Measurements from ENCODE around the gene SMIM10. TPM values are rescaled to one million over a fixed set of nuclear protein-coding genes. Genes with fewer than 3 reads are reported as not detected.
"Not testable (repeated sequence)": the region's sequence is repeated elsewhere in the genome, so short reads cannot be mapped to it uniquely, and the experiment has no call there.

SMIM10 gene
- total and polyA plus RNA-seq, 4 donors, result 4.0 to 6.6 (median 5.7) TPM

DNA sequence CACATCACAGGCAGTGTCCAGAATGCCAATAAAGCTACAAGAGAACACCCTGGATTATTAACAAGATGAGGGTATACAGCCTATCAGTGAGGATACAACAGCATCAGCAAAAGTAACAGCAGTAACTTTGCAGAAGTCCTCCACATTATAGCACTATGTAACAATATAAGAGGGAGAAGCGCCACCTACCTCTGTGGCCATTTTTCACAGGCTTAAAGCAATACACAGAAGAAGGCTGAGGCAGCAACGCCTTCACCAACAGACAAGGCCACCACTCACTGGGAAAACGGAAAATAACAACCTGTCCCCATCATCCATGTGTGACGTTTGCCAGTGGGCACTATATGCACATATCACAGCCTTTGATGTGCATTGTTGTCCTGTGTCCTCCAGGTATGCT is 19.0 kb downstream of the SMIM10 start:
- Histone ChIP-seq H3K36me3 (ENCODE audit: control insufficient read depth in 4 of 4, insufficient read depth in 4 of 4, low read length in 4 of 4) (no peaks in the 10 kb centered on the region), H3K4me3 (no peak overlapping the region), H3K27me3 (ENCODE audit: control insufficient read depth in 3 of 3, insufficient read depth in 3 of 3, low read length in 2 of 3) (peaks cover 0 to 25% (median 4%) of the 10 kb centered on the region in 3 donors), H3K9me3 (ENCODE audit: control insufficient read depth in 4 of 4, insufficient read depth in 3 of 4, low read length in 3 of 4) (no peaks in the 10 kb centered on the region), H3K4me1 (ENCODE audit: control insufficient read depth in 5 of 5, insufficient read depth in 5 of 5, low read length in 5 of 5) (peaks cover 0 to 4% (median 0%) of the 10 kb centered on the region in 5 donors), H3K9ac (ENCODE audit: insufficient read depth in 1 of 2, low read length in 2 of 2) (no peak overlapping the region), H3K27ac (ENCODE audit: low read depth in 1 of 2, low read length in 1 of 2) (no peak overlapping the region)
- WGBS, 2 donors, result 49 to 85% methylated on average over 4 of the region's 4 CpGs
- TF ChIP-seq, protein P1, sequence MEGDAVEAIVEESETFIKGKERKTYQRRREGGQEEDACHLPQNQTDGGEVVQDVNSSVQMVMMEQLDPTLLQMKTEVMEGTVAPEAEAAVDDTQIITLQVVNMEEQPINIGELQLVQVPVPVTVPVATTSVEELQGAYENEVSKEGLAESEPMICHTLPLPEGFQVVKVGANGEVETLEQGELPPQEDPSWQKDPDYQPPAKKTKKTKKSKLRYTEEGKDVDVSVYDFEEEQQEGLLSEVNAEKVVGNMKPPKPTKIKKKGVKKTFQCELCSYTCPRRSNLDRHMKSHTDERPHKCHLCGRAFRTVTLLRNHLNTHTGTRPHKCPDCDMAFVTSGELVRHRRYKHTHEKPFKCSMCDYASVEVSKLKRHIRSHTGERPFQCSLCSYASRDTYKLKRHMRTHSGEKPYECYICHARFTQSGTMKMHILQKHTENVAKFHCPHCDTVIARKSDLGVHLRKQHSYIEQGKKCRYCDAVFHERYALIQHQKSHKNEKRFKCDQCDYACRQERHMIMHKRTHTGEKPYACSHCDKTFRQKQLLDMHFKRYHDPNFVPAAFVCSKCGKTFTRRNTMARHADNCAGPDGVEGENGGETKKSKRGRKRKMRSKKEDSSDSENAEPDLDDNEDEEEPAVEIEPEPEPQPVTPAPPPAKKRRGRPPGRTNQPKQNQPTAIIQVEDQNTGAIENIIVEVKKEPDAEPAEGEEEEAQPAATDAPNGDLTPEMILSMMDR (IDR thresholded peaks at IDR 0.05; ENCODE audit: control extremely low read depth, extremely low read depth), result no peak
- ATAC-seq (ENCODE audit: insufficient read depth, low FRiP score), result no peak
- no peak for DNase-seq

DNA sequence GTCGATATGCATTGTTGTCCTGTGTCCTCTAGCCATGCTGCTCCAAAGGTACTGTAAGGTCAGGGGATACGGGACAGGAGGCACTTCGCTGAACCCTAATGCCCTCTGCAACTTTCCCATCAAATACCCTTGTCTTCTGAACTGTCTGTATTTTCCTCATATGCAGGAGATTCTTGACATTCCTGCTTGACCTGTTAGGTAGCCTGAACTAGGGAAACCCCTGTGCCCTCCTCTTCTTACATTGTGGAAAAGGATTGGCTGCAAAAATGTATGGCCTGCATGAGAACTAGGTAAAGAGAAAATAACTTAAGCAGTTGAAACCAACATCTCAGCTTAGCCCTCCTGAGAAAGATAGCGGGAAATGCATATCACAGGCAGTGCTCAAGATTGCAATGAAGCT is 20.1 kb downstream of the SMIM10 start:
- H3K9ac ChIP-seq (ENCODE audit: insufficient read depth in 1 of 2, low read length in 2 of 2), result no peak overlapping the region
- TF ChIP-seq, protein P1 (IDR thresholded peaks at IDR 0.05; ENCODE audit: control extremely low read depth, extremely low read depth), result no peak
- DNase-seq (no peak), ATAC-seq (ENCODE audit: insufficient read depth, low FRiP score) (no peak)
- peaks cover 0 to 4% (median 0%) of the 10 kb centered on the region in 5 donors for H3K4me1 ChIP-seq (ENCODE audit: control insufficient read depth in 5 of 5, insufficient read depth in 5 of 5, low read length in 5 of 5)
- 71 to 96% methylated on average over 4 of the region's 4 CpGs for WGBS, 2 donors
- H3K4me3 ChIP-seq, result no peak overlapping the region
- H3K36me3 ChIP-seq (ENCODE audit: control insufficient read depth in 4 of 4, insufficient read depth in 4 of 4, low read length in 4 of 4), result no peaks in the 10 kb centered on the region
- H3K27ac ChIP-seq (ENCODE audit: low read depth in 1 of 2, low read length in 1 of 2), result no peak overlapping the region
- H3K9me3 ChIP-seq (ENCODE audit: control insufficient read depth in 4 of 4, insufficient read depth in 3 of 4, low read length in 3 of 4), result no peaks in the 10 kb centered on the region
- peaks cover 0 to 25% (median 4%) of the 10 kb centered on the region in 3 donors for H3K27me3 ChIP-seq (ENCODE audit: control insufficient read depth in 3 of 3, insufficient read depth in 3 of 3, low read length in 2 of 3)

DNA sequence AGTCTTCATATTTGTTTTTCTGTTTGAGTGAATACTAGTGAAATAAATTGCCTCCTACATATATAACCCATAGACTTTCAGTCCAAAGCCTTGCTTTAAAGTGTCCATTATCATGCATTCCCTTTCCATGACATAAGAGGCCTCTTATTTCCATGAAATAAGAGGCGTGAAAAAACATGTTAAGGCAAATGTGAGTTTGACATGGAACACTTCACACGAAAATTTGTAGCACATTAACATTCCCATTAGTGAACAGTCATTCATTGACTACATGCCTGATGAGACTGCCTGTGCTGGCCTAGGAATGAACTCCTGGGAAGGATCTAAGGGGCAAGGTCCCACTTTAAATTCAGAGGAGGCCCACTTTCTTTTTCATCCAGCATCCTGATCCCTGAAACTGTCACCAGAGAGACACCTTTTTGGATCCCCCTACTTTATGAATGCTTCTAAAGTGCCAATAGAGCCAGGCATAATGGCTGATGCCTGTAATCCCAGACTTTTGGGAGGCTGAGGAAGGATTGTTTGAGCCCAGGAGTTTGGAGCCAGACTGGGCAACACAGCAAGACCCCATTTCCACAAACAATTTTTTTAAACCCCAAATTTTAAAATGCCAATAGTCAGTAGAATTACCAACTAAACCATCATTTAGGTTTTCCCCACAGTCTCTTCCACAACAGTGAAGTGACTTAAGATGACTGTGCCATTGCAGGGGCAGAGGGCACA is 24.9 kb downstream of the SMIM10 start:
- no peak overlapping the region for H3K4me3 ChIP-seq
- no peak overlapping the region for H3K27ac ChIP-seq (ENCODE audit: low read depth in 1 of 2, low read length in 1 of 2)
- H3K36me3 ChIP-seq (ENCODE audit: control insufficient read depth in 4 of 4, insufficient read depth in 4 of 4, low read length in 4 of 4), result no peaks in the 10 kb centered on the region
- peaks cover 0 to 1% (median 0%) of the 10 kb centered on the region in 5 donors for H3K4me1 ChIP-seq (ENCODE audit: control insufficient read depth in 5 of 5, insufficient read depth in 5 of 5, low read length in 5 of 5)
- TF ChIP-seq, protein P1 (IDR thresholded peaks at IDR 0.05; ENCODE audit: control extremely low read depth, extremely low read depth), result no peak
- DNase-seq, result no peak
- ATAC-seq (ENCODE audit: insufficient read depth, low FRiP score), result no peak
- peaks cover 0 to 16% (median 5%) of the 10 kb centered on the region in 3 donors for H3K27me3 ChIP-seq (ENCODE audit: control insufficient read depth in 3 of 3, insufficient read depth in 3 of 3, low read length in 2 of 3)
- no peaks in the 10 kb centered on the region for H3K9me3 ChIP-seq (ENCODE audit: control insufficient read depth in 4 of 4, insufficient read depth in 3 of 4, low read length in 3 of 4)
- no peak overlapping the region for H3K9ac ChIP-seq (ENCODE audit: insufficient read depth in 1 of 2, low read length in 2 of 2)
- WGBS, 2 donors, result 47 to 87% methylated on average over 2 of the region's 2 CpGs

DNA sequence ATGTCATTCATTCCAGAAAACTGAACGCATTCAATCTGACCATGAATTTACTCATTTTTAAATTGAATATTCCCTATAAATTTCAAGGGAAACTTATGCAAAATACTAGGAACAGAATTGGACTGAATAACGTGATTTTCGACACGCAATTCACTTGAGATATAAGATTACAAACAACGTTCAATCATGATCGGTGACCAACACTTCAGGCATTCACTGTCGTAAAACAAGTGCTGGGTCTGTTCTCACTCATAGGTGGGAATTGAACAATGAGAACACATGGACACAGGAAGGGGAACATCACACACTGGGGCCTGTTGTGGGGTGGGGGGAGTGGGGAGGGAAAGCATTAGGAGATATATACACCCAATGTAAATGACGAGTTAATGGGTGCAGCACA is 29.1 kb downstream of the SMIM10 start:
- H3K4me3 ChIP-seq; H3K9me3 ChIP-seq (ENCODE audit: control insufficient read depth in 4 of 4, insufficient read depth in 3 of 4, low read length in 3 of 4); H3K27ac ChIP-seq (ENCODE audit: low read depth in 1 of 2, low read length in 1 of 2); ATAC-seq (ENCODE audit: insufficient read depth, low FRiP score); DNase-seq; H3K9ac ChIP-seq (ENCODE audit: insufficient read depth in 1 of 2, low read length in 2 of 2); H3K27me3 ChIP-seq (ENCODE audit: control insufficient read depth in 3 of 3, insufficient read depth in 3 of 3, low read length in 2 of 3); H3K36me3 ChIP-seq (ENCODE audit: control insufficient read depth in 4 of 4, insufficient read depth in 4 of 4, low read length in 4 of 4): not testable (repeated sequence)
- WGBS, 2 donors, result 77 to 93% methylated on average over 8 of the region's 8 CpGs
- peaks cover 0 to 15% (median 1%) of the 10 kb centered on the region in 5 donors for H3K4me1 ChIP-seq (ENCODE audit: control insufficient read depth in 5 of 5, insufficient read depth in 5 of 5, low read length in 5 of 5)

DNA sequence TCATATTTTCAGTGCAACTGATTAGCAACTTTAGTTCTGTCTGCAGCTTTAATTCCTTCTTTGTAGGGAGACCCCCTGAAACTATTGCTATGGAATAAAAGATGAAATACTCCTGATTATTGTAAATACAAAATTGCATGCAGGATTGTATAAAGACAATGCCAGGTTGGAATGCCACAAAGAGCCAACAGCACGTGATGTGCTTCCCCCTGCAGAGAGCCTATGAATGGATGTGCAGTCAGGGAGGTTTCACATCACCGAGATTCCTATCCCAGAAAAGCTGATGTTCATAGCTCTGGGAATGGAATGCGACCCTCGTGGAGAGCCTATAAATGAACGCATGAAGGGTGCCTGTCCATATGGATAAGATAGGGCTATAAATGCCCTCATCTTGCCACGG is 33.0 kb downstream of the SMIM10 start:
- not testable (repeated sequence) for H3K9me3 ChIP-seq (ENCODE audit: control insufficient read depth in 4 of 4, insufficient read depth in 3 of 4, low read length in 3 of 4); H3K9ac ChIP-seq (ENCODE audit: insufficient read depth in 1 of 2, low read length in 2 of 2); H3K27me3 ChIP-seq (ENCODE audit: control insufficient read depth in 3 of 3, insufficient read depth in 3 of 3, low read length in 2 of 3); ATAC-seq (ENCODE audit: insufficient read depth, low FRiP score); H3K36me3 ChIP-seq (ENCODE audit: control insufficient read depth in 4 of 4, insufficient read depth in 4 of 4, low read length in 4 of 4); H3K27ac ChIP-seq (ENCODE audit: low read depth in 1 of 2, low read length in 1 of 2); H3K4me3 ChIP-seq; DNase-seq
- WGBS, 2 donors, result 65 to 89% methylated on average over 6 of the region's 6 CpGs
- H3K4me1 ChIP-seq (ENCODE audit: control insufficient read depth in 5 of 5, insufficient read depth in 5 of 5, low read length in 5 of 5), result peaks cover 0 to 15% (median 1%) of the 10 kb centered on the region in 5 donors

Data from lung (tissue), 12 donors.